Naive thymus-derived CD4-positive, alpha-beta T cell (primary cell): ENCODE measurements around the gene ERO1A. TPM values are rescaled to one million over a fixed set of nuclear protein-coding genes. Genes with fewer than 3 reads are reported as not detected.
"Not testable (repeated sequence)": the region's sequence is repeated elsewhere in the genome, so short reads cannot be mapped to it uniquely, and the experiment has no call there.

Experiments
- ATAC-seq: fragments of 150-1000 bp; cut with Tn5 transposase; 2 replicates; pipeline ENCODE4 v1.10.0; 2021; ENCODE audit warnings: mild to moderate bottlenecking, moderate library complexity
- CTCF ChIA-PET: fragments of 350-600 bp; sonication (Branson Sonifier 250); formaldehyde crosslinking; loops from one replicate; lab custom pipeline; 2021; ENCODE audit warnings: antibody characterized with exemption; lab: Charles Lee
- POLR2A ChIA-PET: fragments of 350-600 bp; sonication (Branson Sonifier 250); formaldehyde crosslinking; loops from one replicate; lab custom pipeline; 2021; ENCODE audit warnings: antibody characterized with exemption, inconsistent platforms; lab: Charles Lee
- DNase-seq, 9 donors: peaks; one replicate each; pipeline versions ENCODE4 v3.0.0 to v3.0.0-alpha.2; 2020 to 2022; ENCODE audit warnings: mixed read lengths in 1 of 9
- H3K27ac ChIP-seq: one replicate; pipeline ENCODE4 v1.7.0; 2013; ENCODE audit warnings: mild to moderate bottlenecking, low read depth, low read length, moderate library complexity
- H3K27me3 ChIP-seq, 2 donors: one replicate each; pipeline ENCODE4 v1.7.0; 2013; ENCODE audit warnings: low read length in 2 of 2, mild to moderate bottlenecking in 2 of 2, moderate library complexity in 2 of 2; ENCODE audit not compliant: control insufficient read depth in 2 of 2, insufficient read depth in 2 of 2
- H3K36me3 ChIP-seq, 3 experiments: 1 replicate in 2 of 3; 2 replicates in 1 of 3; pipeline ENCODE4 v1.7.0; 2013; ENCODE audit warnings: low read length in 3 of 3, mild to moderate bottlenecking in 3 of 3, moderate library complexity in 1 of 3; ENCODE audit not compliant: insufficient read depth in 3 of 3, control insufficient read depth in 2 of 3
- H3K4me1 ChIP-seq, 2 donors: one replicate each; pipeline ENCODE4 v1.7.0; 2013; ENCODE audit warnings: low read length in 2 of 2, mild to moderate bottlenecking in 2 of 2, moderate library complexity in 1 of 2; ENCODE audit not compliant: control insufficient read depth in 2 of 2, insufficient read depth in 2 of 2
- H3K4me3 ChIP-seq: 2 replicates; pipeline ENCODE4 v1.7.0; 2013; ENCODE audit warnings: mild to moderate bottlenecking, low read length
- H3K9me3 ChIP-seq, 3 experiments: 1 replicate in 2 of 3; 2 replicates in 1 of 3; pipeline ENCODE4 v1.7.0; 2013; ENCODE audit warnings: low read length in 3 of 3; ENCODE audit not compliant: control insufficient read depth in 2 of 3
- H3K27ac Mint-ChIP-seq, 9 donors: one replicate each; pipeline ENCODE4 v1.8.0; 2020 to 2022; ENCODE audit warnings: mixed read lengths in 9 of 9, mild to moderate bottlenecking in 8 of 9, moderate library complexity in 5 of 9, inconsistent platforms in 2 of 9
- H3K27me3 Mint-ChIP-seq, 5 donors: one replicate each; pipeline ENCODE4 v1.8.0; 2021 to 2022; ENCODE audit warnings: mixed read lengths in 5 of 5, mild to moderate bottlenecking in 1 of 5
- H3K36me3 Mint-ChIP-seq, 5 donors: one replicate each; pipeline ENCODE4 v1.8.0; 2020 to 2022; ENCODE audit warnings: mixed read lengths in 5 of 5, mild to moderate bottlenecking in 3 of 5, inconsistent platforms in 1 of 5
- H3K4me1 Mint-ChIP-seq, 7 donors: one replicate each; pipeline ENCODE4 v1.8.0; 2020 to 2022; ENCODE audit warnings: mixed read lengths in 7 of 7, mild to moderate bottlenecking in 3 of 7, inconsistent platforms in 1 of 7
- H3K4me3 Mint-ChIP-seq, 10 donors: one replicate each; pipeline ENCODE4 v1.8.0; 2020 to 2022; ENCODE audit warnings: mild to moderate bottlenecking in 10 of 10, mixed read lengths in 10 of 10, moderate library complexity in 6 of 10, inconsistent platforms in 2 of 10
- H3K9me3 Mint-ChIP-seq, 11 donors: one replicate each; pipeline ENCODE4 v1.8.0; 2020 to 2022; ENCODE audit warnings: mixed read lengths in 11 of 11, mild to moderate bottlenecking in 4 of 11, inconsistent platforms in 1 of 11, moderate library complexity in 1 of 11
- intact Hi-C, 2 donors: fragments of 100-400 bp; cut with micrococcal nuclease; formaldehyde crosslinking; loops; one replicate each; pipeline ENCODE4 v1.15.1; 2023
- polyA plus RNA-seq, 2 donors: library from polyadenylated mRNA; unstranded; fragments of 300-500 nt; fragmentation: Illumina TruSeq; gene quantifications; one replicate each; pipeline ENCODE4 v1.2.3, GENCODE V29; 2021
- total RNA-seq, 6 experiments: library from RNA in 5 of 6; stranded (reverse) in 5 of 6; gene quantifications; 1 replicate in 5 of 6; 2 replicates in 1 of 6; pipeline ENCODE4 v1.2.3 and lab custom pipeline; 2021 to 2026

ERO1A gene
- total and polyA plus RNA-seq, 7 experiments from 2014 or later, result 32.1 to 201 (median 66.0) TPM

DNA sequence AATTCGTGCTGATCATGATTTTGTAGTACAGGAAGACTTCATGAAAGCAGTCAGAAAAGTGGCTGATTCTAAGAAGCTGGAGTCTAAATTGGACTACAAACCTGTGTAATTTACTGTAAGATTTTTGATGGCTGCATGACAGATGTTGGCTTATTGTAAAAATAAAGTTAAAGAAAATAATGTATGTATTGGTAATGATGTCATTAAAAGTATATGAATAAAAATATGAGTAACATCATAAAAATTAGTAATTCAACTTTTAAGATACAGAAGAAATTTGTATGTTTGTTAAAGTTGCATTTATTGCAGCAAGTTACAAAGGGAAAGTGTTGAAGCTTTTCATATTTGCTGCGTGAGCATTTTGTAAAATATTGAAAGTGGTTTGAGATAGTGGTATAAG, 32.2 kb upstream of the ERO1A start:
- H3K4me3 ChIP-seq, H3K27me3 ChIP-seq, H3K9me3 Mint-ChIP-seq, ATAC-seq, CTCF ChIA-PET, H3K4me3 Mint-ChIP-seq, H3K9me3 ChIP-seq, DNase-seq, H3K27me3 Mint-ChIP-seq, H3K27ac ChIP-seq: not testable (repeated sequence)
- Mint-ChIP-seq H3K36me3 (peaks cover under 1 to 19% (median 11%) of the 10 kb centered on the region in 5 donors), H3K27ac (peak overlapping the region in 1 of 9 donors; percentile 28), H3K4me1 (peaks cover 17 to 40% (median 29%) of the 10 kb centered on the region in 7 donors)
- intact Hi-C loops, result loop anchor here in 1 of 2 donors (10.0 kb wide), 1 partner anchor 1633 kb away; the partner anchor contains the start of gene TRIM9
- POLR2A ChIA-PET, result interaction anchor here (1.0 to 11.0 kb wide), 3 partner anchors 9 to 32 kb away, joined by 4 to 119 read pairs (median 15); partner anchors contain the start of gene ERO1A
- peaks cover 9 to 12% of the 10 kb centered on the region in 2 donors for H3K4me1 ChIP-seq
- H3K36me3 ChIP-seq, result peaks cover 5 to 38% (median 18%) of the 10 kb centered on the region in 3 experiments

- peaks cover 2 to 3% of the 10 kb centered on the region in 2 donors for H3K4me1 ChIP-seq
- no peaks in the 10 kb centered on the region for H3K9me3 ChIP-seq
- H3K27ac ChIP-seq, result peak overlapping the region; percentile 10
- no peaks in the 10 kb centered on the region for H3K27me3 Mint-ChIP-seq
- H3K36me3 ChIP-seq, result peaks cover 17 to 58% (median 25%) of the 10 kb centered on the region in 3 experiments
- H3K27me3 ChIP-seq, result no peaks in the 10 kb centered on the region
- DNase-seq, result no peak
- H3K36me3 Mint-ChIP-seq, result peaks cover 8 to 27% (median 22%) of the 10 kb centered on the region in 5 donors
- no peaks in the 10 kb centered on the region for H3K9me3 Mint-ChIP-seq
- H3K4me1 Mint-ChIP-seq, result peaks cover 15 to 42% (median 29%) of the 10 kb centered on the region in 7 donors
- no peak overlapping the region for H3K4me3 Mint-ChIP-seq
- no peak overlapping the region for H3K4me3 ChIP-seq
- intact Hi-C loops, result loop anchor here in 1 of 2 donors (10.0 kb wide), 1 partner anchor 1630 kb away; the partner anchor contains the start of gene TRIM9
- CTCF ChIA-PET, result interaction anchor here (0.6 to 1.3 kb wide), 2 partner anchors 11 to 572 kb away, joined by 3 read pairs; no protein-coding TSS in a partner anchor
- peak overlapping the region in 7 of 9 donors; percentile 30 to 91 (median 71) for H3K27ac Mint-ChIP-seq
- ATAC-seq, result no peak
- POLR2A ChIA-PET, result interaction anchor here (0.9 to 11.0 kb wide), 3 partner anchors 17 to 429 kb away, joined by 3 to 119 read pairs (median 6); partner anchors contain the start of genes DDHD1 and ERO1A
Observed at GRCh38 chr14:52724360-52724644, 28.9 kb upstream of the ERO1A start.

DNA sequence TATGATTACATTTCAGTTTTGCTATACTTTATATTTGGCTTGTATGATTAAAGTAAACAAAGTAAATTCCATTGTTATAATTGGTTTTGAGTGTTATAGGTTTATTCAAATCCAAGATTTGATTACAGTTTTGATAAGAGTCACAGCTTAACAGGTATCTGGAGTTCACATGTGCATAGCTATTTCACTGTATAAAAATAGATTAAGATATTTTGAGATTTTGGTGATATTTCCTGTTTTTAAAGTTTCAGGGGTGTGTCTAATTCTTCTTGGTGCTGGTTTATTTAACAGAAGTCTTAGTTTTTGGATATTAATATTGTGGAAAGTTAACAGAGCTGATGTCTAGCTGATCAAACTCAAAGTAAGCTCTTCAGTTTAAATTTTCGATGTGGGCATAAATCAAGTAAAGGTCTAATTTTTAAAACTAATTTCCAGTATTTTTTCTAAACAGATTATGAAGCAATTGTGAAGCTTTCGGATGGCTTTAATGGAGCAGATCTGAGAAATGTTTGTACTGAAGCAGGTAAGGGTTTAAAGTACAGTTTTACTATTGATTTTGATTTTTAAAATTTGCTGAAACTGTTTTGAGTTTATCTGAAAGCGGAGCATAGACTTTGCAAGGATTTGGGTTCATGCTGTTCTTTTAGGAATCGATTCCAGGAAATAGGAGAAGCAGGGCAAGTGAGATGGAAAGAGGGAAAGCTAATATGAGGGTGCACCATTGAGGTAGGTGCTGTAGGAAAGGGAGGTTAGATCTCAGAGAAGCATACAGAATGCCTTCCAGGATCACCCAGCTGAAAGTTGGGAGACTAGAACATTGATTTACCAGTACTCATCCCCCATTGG, 28.4 kb upstream of the ERO1A start:
- ChIA-PET POLR2A (interaction anchor here (2.5 to 11.0 kb wide), 2 partner anchors 18 to 28 kb away, joined by 6 to 119 read pairs; partner anchors contain the start of gene ERO1A), CTCF (interaction anchor here (0.6 to 1.6 kb wide), 4 partner anchors 11 to 572 kb away, joined by 3 to 4 read pairs (median 3); no protein-coding TSS in a partner anchor)
- DNase-seq, result no peak
- Mint-ChIP-seq H3K4me3 (peak overlapping the region in 1 of 10 donors; percentile 4), H3K27ac (peak overlapping the region in 8 of 9 donors; percentile 42 to 91 (median 76)), H3K4me1 (peaks cover 16 to 42% (median 29%) of the 10 kb centered on the region in 7 donors), H3K27me3 (no peaks in the 10 kb centered on the region), H3K9me3 (no peaks in the 10 kb centered on the region), H3K36me3 (peaks cover 8 to 30% (median 25%) of the 10 kb centered on the region in 5 donors)
- H3K9me3 ChIP-seq, result no peaks in the 10 kb centered on the region
- H3K4me3 ChIP-seq, result no peak overlapping the region
- H3K36me3 ChIP-seq, result peaks cover 17 to 62% (median 26%) of the 10 kb centered on the region in 3 experiments
- peaks cover 2 to 3% of the 10 kb centered on the region in 2 donors for H3K4me1 ChIP-seq
- intact Hi-C loops, result loop anchor here in 1 of 2 donors (10.0 kb wide), 1 partner anchor 1629 kb away; the partner anchor contains the start of gene TRIM9
- H3K27me3 ChIP-seq, result no peaks in the 10 kb centered on the region
- peak overlapping the region; percentile 10 for H3K27ac ChIP-seq
- no peak for ATAC-seq

DNA sequence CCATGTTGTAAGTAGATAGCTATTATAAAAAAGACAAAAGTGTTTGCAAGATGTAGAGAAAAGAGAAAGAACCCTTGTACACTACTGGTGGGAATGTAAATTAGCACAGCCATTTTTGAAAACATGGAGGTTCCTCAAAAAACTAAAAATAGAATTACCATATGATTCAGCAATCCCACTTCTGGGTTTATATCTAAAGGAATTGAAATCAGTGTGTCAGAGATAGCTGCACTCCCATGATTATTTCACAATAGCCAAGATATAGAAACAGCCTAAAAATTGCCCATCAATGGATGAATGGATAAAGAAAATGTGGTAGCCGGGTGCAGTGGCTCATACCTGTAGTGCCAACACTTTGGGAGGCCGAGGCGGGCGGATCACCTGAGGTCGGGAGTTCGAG, 20.8 kb upstream of the ERO1A start:
- CTCF ChIA-PET, result no interaction called here
- peaks cover 11 to 80% (median 29%) of the 10 kb centered on the region in 3 experiments for H3K36me3 ChIP-seq
- intact Hi-C loops, result no loop called here
- DNase-seq, result no peak
- peak; percentile 32 for ATAC-seq
- POLR2A ChIA-PET, result interaction anchor here (1.2 kb wide), 1 partner anchor 164 kb away, joined by 3 read pairs; no protein-coding TSS in a partner anchor
- H3K9me3 Mint-ChIP-seq, result no peaks in the 10 kb centered on the region
- H3K27ac Mint-ChIP-seq, result peak overlapping the region in 3 of 9 donors; percentile 22 to 47 (median 36)
- H3K27me3 Mint-ChIP-seq, result no peaks in the 10 kb centered on the region
- no peaks in the 10 kb centered on the region for H3K4me1 ChIP-seq
- H3K9me3 ChIP-seq, result no peaks in the 10 kb centered on the region
- H3K4me1 Mint-ChIP-seq, result peaks cover under 1 to 14% (median 7%) of the 10 kb centered on the region in 7 donors
- no peak overlapping the region for H3K27ac ChIP-seq
- no peak overlapping the region for H3K4me3 Mint-ChIP-seq
- no peak overlapping the region for H3K4me3 ChIP-seq
- H3K36me3 Mint-ChIP-seq, result peaks cover 0 to 37% (median 30%) of the 10 kb centered on the region in 5 donors
- H3K27me3 ChIP-seq, result no peaks in the 10 kb centered on the region

- Mint-ChIP-seq H3K27me3 (no peaks in the 10 kb centered on the region), H3K27ac (peak overlapping the region in 1 of 9 donors; percentile 9), H3K4me3 (no peak overlapping the region), H3K9me3 (no peaks in the 10 kb centered on the region), H3K4me1 (peaks cover 22 to 50% (median 45%) of the 10 kb centered on the region in 7 donors), H3K36me3 (peaks cover 0 to 48% (median 29%) of the 10 kb centered on the region in 5 donors)
- ChIA-PET CTCF (interaction anchor here (1.0 kb wide), 1 partner anchor 16 kb away, joined by 6 read pairs; the partner anchor contains the start of gene ERO1A), POLR2A (interaction anchor here (0.6 to 1.5 kb wide), 4 partner anchors 9 to 37 kb away, joined by 3 to 9 read pairs (median 4); partner anchors contain the start of gene ERO1A)
- DNase-seq (no peak), ATAC-seq (no peak)
- H3K4me3 ChIP-seq, result no peak overlapping the region
- H3K4me1 ChIP-seq, result peaks cover 7 to 9% of the 10 kb centered on the region in 2 donors
- no peak overlapping the region for H3K27ac ChIP-seq
- H3K36me3 ChIP-seq, result peaks cover 11 to 58% (median 35%) of the 10 kb centered on the region in 3 experiments
- intact Hi-C loops, result no loop called here
- no peaks in the 10 kb centered on the region for H3K27me3 ChIP-seq
- H3K9me3 ChIP-seq, result no peaks in the 10 kb centered on the region
Observed at GRCh38 chr14:52711666-52712065, 16.3 kb upstream of the ERO1A start.
